WTC11 (cell line): Measurements from ENCODE around the gene KRT1. TPM values are rescaled to one million over a fixed set of nuclear protein-coding genes. Genes with fewer than 3 reads are reported as not detected.

Experiments
- ATF1 ChIP-seq: sonication (generic); formaldehyde crosslinking; IDR thresholded peaks from 2 replicates; pipeline ENCODE4 v1.8.1; 2023; ENCODE audit warnings: mild to moderate bottlenecking, moderate library complexity, missing genetic modification reagents
- ATF2 ChIP-seq: sonication (generic); formaldehyde crosslinking; IDR thresholded peaks from 2 replicates; pipeline ENCODE4 v1.8.1; 2022; ENCODE audit warnings: low read depth, missing genetic modification reagents, borderline replicate concordance
- CBFB ChIP-seq: sonication (generic); formaldehyde crosslinking; IDR thresholded peaks from 2 replicates; pipeline ENCODE4 v1.8.1; 2022; ENCODE audit warnings: mild to moderate bottlenecking, low read depth, missing genetic modification reagents
- CREM ChIP-seq: sonication (generic); formaldehyde crosslinking; IDR thresholded peaks from 2 replicates; pipeline ENCODE4 v1.8.1; 2022; ENCODE audit warnings: mild to moderate bottlenecking, missing genetic modification reagents, moderate library complexity
- E2F4 ChIP-seq: sonication (generic); formaldehyde crosslinking; IDR thresholded peaks from 2 replicates; pipeline ENCODE4 v1.8.1; 2022; ENCODE audit warnings: low read depth, mild to moderate bottlenecking, moderate library complexity, missing genetic modification reagents, borderline replicate concordance
- E2F5 ChIP-seq: sonication (generic); formaldehyde crosslinking; IDR thresholded peaks from 2 replicates; pipeline ENCODE4 v1.8.1; 2022; ENCODE audit warnings: mild to moderate bottlenecking, moderate library complexity, missing genetic modification reagents
- JAZF1 ChIP-seq: fragments of 250-450 bp; sonication (Bioruptor Pico); IDR thresholded peaks from 2 replicates; pipeline ENCODE4 v1.9.0; 2021; ENCODE audit warnings: moderate library complexity, mild to moderate bottlenecking, inconsistent platforms
- KAT7 ChIP-seq: sonication (generic); formaldehyde crosslinking; IDR thresholded peaks from 2 replicates; pipeline ENCODE4 v1.8.1; 2023; ENCODE audit warnings: missing genetic modification reagents, mild to moderate bottlenecking, borderline replicate concordance
- MYBL2 ChIP-seq: sonication (generic); formaldehyde crosslinking; IDR thresholded peaks from 2 replicates; pipeline ENCODE4 v1.8.1; 2023; ENCODE audit warnings: mild to moderate bottlenecking, moderate library complexity, missing genetic modification reagents
- NFATC4 ChIP-seq: fragments of 250-450 bp; sonication (Bioruptor Pico); IDR thresholded peaks from 2 replicates; pipeline ENCODE4 v1.9.0; 2021; ENCODE audit warnings: mild to moderate bottlenecking
- NR1H2 ChIP-seq: sonication (generic); formaldehyde crosslinking; IDR thresholded peaks from 2 replicates; pipeline ENCODE4 v1.9.0; 2021; ENCODE audit warnings: mild to moderate bottlenecking, moderate library complexity, missing genetic modification reagents
- RELA ChIP-seq: sonication (generic); formaldehyde crosslinking; IDR thresholded peaks from 2 replicates; pipeline ENCODE4 v1.8.1; 2022; ENCODE audit warnings: missing genetic modification reagents, mild to moderate bottlenecking, borderline replicate concordance
- USF1 ChIP-seq: sonication (generic); formaldehyde crosslinking; IDR thresholded peaks from 2 replicates; pipeline ENCODE4 v1.8.0; 2022; ENCODE audit warnings: mild to moderate bottlenecking, missing genetic modification reagents
- ZBTB21 ChIP-seq: sonication (generic); formaldehyde crosslinking; IDR thresholded peaks from 2 replicates; pipeline ENCODE4 v1.8.1; 2023; ENCODE audit warnings: mild to moderate bottlenecking, missing genetic modification reagents, borderline replicate concordance
- ZNF138 ChIP-seq: sonication (generic); formaldehyde crosslinking; conservative IDR thresholded peaks from 2 replicates; pipeline ENCODE4 v1.8.1; 2022; ENCODE audit warnings: mild to moderate bottlenecking, moderate library complexity, missing genetic modification reagents
- ZNF219 ChIP-seq: sonication (generic); formaldehyde crosslinking; IDR thresholded peaks from 2 replicates; pipeline ENCODE4 v1.8.0; 2023; ENCODE audit warnings: missing genetic modification reagents, mild to moderate bottlenecking, borderline replicate concordance
- ZNF232 ChIP-seq: sonication (generic); formaldehyde crosslinking; IDR thresholded peaks from 2 replicates; pipeline ENCODE4 v1.8.0; 2022; ENCODE audit warnings: mild to moderate bottlenecking, missing genetic modification reagents
- ZNF281 ChIP-seq: sonication (generic); formaldehyde crosslinking; IDR thresholded peaks from 2 replicates; pipeline ENCODE4 v1.8.0; 2023; ENCODE audit warnings: mild to moderate bottlenecking, missing genetic modification reagents
- ZNF317 ChIP-seq: sonication (generic); formaldehyde crosslinking; IDR thresholded peaks from 2 replicates; pipeline ENCODE4 v1.8.1; 2023; ENCODE audit warnings: low read depth, mild to moderate bottlenecking, moderate library complexity, missing genetic modification reagents, borderline replicate concordance
- ZNF416 ChIP-seq: fragments of 250-450 bp; sonication (Bioruptor Pico); IDR thresholded peaks from 2 replicates; pipeline ENCODE4 v1.9.0; 2021; ENCODE audit warnings: mild to moderate bottlenecking, inconsistent platforms
- ZNF671 ChIP-seq: fragments of 250-450 bp; sonication (Bioruptor Pico); IDR thresholded peaks from 2 replicates; pipeline ENCODE4 v1.8.0; 2021; ENCODE audit warnings: mild to moderate bottlenecking
- total RNA-seq: library from RNA; stranded (reverse); gene quantifications from 3 replicates; pipeline ENCODE4 v1.2.3, GENCODE V29; 2021
- TF ChIP-seq, protein P1 (sequence below): sonication (generic); formaldehyde crosslinking; conservative IDR thresholded peaks from 2 replicates; pipeline ENCODE4 v1.8.1; 2023; ENCODE audit warnings: mild to moderate bottlenecking, low read depth, missing genetic modification reagents, moderate library complexity
- TF ChIP-seq, protein P2 (sequence below): fragments of 250-450 bp; sonication (Bioruptor Pico); IDR thresholded peaks from 2 replicates; pipeline ENCODE4 v1.9.0; 2021; ENCODE audit warnings: moderate library complexity, mild to moderate bottlenecking, inconsistent platforms, borderline replicate concordance
- TF ChIP-seq, protein P3 (sequence below): fragments of 250-450 bp; sonication (Bioruptor Pico); IDR thresholded peaks from 2 replicates; pipeline ENCODE4 v2.1.2; 2022; ENCODE audit warnings: mild to moderate bottlenecking, moderate library complexity
- TF ChIP-seq, protein P4 (sequence below): sonication (generic); formaldehyde crosslinking; IDR thresholded peaks from 2 replicates; pipeline ENCODE4 v1.8.1; 2023; ENCODE audit warnings: mild to moderate bottlenecking, missing genetic modification reagents, moderate library complexity

KRT1 gene
- total RNA-seq, 1 experiment from 2014 or later, result not detected

- TF ChIP-seq, protein P1, sequence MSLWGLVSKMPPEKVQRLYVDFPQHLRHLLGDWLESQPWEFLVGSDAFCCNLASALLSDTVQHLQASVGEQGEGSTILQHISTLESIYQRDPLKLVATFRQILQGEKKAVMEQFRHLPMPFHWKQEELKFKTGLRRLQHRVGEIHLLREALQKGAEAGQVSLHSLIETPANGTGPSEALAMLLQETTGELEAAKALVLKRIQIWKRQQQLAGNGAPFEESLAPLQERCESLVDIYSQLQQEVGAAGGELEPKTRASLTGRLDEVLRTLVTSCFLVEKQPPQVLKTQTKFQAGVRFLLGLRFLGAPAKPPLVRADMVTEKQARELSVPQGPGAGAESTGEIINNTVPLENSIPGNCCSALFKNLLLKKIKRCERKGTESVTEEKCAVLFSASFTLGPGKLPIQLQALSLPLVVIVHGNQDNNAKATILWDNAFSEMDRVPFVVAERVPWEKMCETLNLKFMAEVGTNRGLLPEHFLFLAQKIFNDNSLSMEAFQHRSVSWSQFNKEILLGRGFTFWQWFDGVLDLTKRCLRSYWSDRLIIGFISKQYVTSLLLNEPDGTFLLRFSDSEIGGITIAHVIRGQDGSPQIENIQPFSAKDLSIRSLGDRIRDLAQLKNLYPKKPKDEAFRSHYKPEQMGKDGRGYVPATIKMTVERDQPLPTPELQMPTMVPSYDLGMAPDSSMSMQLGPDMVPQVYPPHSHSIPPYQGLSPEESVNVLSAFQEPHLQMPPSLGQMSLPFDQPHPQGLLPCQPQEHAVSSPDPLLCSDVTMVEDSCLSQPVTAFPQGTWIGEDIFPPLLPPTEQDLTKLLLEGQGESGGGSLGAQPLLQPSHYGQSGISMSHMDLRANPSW, result no peak
- peak; percentile 69; the same call in 1 of the 2 replicates for TF ChIP-seq ZNF281 (CRISPR knock-in tag)
- TF ChIP-seq CBFB (CRISPR knock-in tag), result no peak
- TF ChIP-seq NR1H2 (CRISPR knock-in tag), result no peak
- TF ChIP-seq MYBL2 (CRISPR knock-in tag), result no peak
- peak; percentile 63; the same call in 1 of the 2 replicates for TF ChIP-seq ATF2 (CRISPR knock-in tag)
- TF ChIP-seq E2F5, result 0 out of 2 replicates have a peak, but pooled peaks have one; percentile 44
- TF ChIP-seq, protein P2, sequence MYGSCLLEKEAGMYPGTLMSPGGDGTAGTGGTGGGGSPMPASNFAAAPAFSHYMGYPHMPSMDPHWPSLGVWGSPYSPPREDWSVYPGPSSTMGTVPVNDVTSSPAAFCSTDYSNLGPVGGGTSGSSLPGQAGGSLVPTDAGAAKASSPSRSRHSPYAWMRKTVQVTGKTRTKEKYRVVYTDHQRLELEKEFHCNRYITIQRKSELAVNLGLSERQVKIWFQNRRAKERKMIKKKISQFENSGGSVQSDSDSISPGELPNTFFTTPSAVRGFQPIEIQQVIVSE (CRISPR knock-in tag), result no peak
- TF ChIP-seq ATF1 (CRISPR knock-in tag), result no peak
- 0 out of 2 replicates have a peak, but pooled peaks have one; percentile 64 for TF ChIP-seq ZNF232 (CRISPR knock-in tag)
- no peak for TF ChIP-seq JAZF1 (CRISPR knock-in tag)
- no peak for TF ChIP-seq CREM
- TF ChIP-seq ZNF317 (CRISPR knock-in tag), result no peak
- TF ChIP-seq RELA (CRISPR knock-in tag), result peak; percentile 54; the same call in 1 of the 2 replicates
- TF ChIP-seq KAT7 (CRISPR knock-in tag), result no peak
- TF ChIP-seq, protein P3, sequence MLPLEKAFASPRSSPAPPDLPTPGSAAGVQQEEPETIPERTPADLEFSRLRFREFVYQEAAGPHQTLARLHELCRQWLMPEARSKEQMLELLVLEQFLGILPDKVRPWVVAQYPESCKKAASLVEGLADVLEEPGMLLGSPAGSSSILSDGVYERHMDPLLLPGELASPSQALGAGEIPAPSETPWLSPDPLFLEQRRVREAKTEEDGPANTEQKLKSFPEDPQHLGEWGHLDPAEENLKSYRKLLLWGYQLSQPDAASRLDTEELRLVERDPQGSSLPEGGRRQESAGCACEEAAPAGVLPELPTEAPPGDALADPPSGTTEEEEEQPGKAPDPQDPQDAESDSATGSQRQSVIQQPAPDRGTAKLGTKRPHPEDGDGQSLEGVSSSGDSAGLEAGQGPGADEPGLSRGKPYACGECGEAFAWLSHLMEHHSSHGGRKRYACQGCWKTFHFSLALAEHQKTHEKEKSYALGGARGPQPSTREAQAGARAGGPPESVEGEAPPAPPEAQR (CRISPR knock-in tag), result no peak
- no peak for TF ChIP-seq ZNF416
- no peak for TF ChIP-seq ZNF671 (CRISPR knock-in tag)
- TF ChIP-seq USF1, result 0 out of 2 replicates have a peak, but pooled peaks have one; percentile 17
- no peak for TF ChIP-seq E2F4 (CRISPR knock-in tag)
- TF ChIP-seq ZNF219 (CRISPR knock-in tag), result no peak
- TF ChIP-seq, protein P4, sequence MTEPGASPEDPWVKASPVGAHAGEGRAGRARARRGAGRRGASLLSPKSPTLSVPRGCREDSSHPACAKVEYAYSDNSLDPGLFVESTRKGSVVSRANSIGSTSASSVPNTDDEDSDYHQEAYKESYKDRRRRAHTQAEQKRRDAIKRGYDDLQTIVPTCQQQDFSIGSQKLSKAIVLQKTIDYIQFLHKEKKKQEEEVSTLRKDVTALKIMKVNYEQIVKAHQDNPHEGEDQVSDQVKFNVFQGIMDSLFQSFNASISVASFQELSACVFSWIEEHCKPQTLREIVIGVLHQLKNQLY (CRISPR knock-in tag), result no peak
- TF ChIP-seq NFATC4, result no peak
- TF ChIP-seq ZNF138 (CRISPR knock-in tag), result no peak
- no peak for TF ChIP-seq ZBTB21 (CRISPR knock-in tag)
Observed at GRCh38 chr12:52713960-52714886, 34.0 kb upstream of the KRT1 start (continued).
